ENCODE data around the gene MYPOP. TPM values are rescaled to one million over a fixed set of nuclear protein-coding genes. Genes with fewer than 3 reads are reported as not detected.

The MYPOP gene
- total RNA-seq, 2 experiments from 2014 or later: 5.2 to 15.6 TPM

- H3K9me2 ChIP-seq (ENCODE audit: insufficient read depth, low read length): no peaks in the 10 kb centered on the region
- no peak within 1 kb of the TSS for H2AFZ ChIP-seq (ENCODE audit: low read length)
- H3K4me3 ChIP-seq (ENCODE audit: low read depth, low read length, poor library complexity, severe bottlenecking): no peak within 1 kb of the TSS
- H3K4me2 ChIP-seq (ENCODE audit: low read length): no peak within 1 kb of the TSS
- no peaks in the 10 kb centered on the region for H3K36me3 ChIP-seq (ENCODE audit: insufficient read depth, low read length)
- TF ChIP-seq CTCF (conservative IDR thresholded peaks at IDR 0.05; ENCODE audit: low read length) (peak; percentile 63), EZH2phosphoT487 (IDR thresholded peaks at IDR 0.05; ENCODE audit: borderline replicate concordance, low read depth, low read length) (no peak)
- no peaks in the 10 kb centered on the region for H3K4me1 ChIP-seq (ENCODE audit: insufficient read depth, low read length, poor library complexity, severe bottlenecking)
- H3K9me3 ChIP-seq (ENCODE audit: low read length): no peaks in the 10 kb centered on the region
- intact Hi-C loops (cut with micrococcal nuclease; ENCODE audit: unreplicated experiment): no loop called here
- CTCF ChIA-PET (ENCODE audit: unreplicated experiment): no interaction called here
- H4K20me1 ChIP-seq (ENCODE audit: insufficient read depth, low read length): no peaks in the 10 kb centered on the region
- no peak within 1 kb of the TSS for H3K27ac ChIP-seq (ENCODE audit: low read depth, low read length, poor library complexity, severe bottlenecking)
- no peaks in the 10 kb centered on the region for H3K79me2 ChIP-seq (ENCODE audit: insufficient read depth, low read depth, low read length)
- BruUV-seq (replicated peaks): no TSS peak
- POLR2A ChIA-PET: no interaction called here
- peak; percentile 29 for DNase-seq (ENCODE audit: low spot score)
Observed at GRCh38 chr19:45913874-45914830, 11.7 kb upstream of the MYPOP start, which contains the start of gene NANOS2. TSS of gene NANOS2 (minus strand) at chr19:45914778. CDS start at chr19:45914693, 85 bp downstream.

GRCh38 chr19:45911291-45911690 lies 8.9 kb upstream of the MYPOP start:
- H4K20me1 ChIP-seq (ENCODE audit: insufficient read depth, low read length): no peaks in the 10 kb centered on the region
- H3K9me2 ChIP-seq (ENCODE audit: insufficient read depth, low read length): no peaks in the 10 kb centered on the region
- H3K36me3 ChIP-seq (ENCODE audit: insufficient read depth, low read length): no peaks in the 10 kb centered on the region
- H3K4me1 ChIP-seq (ENCODE audit: insufficient read depth, low read length, poor library complexity, severe bottlenecking): no peaks in the 10 kb centered on the region
- DNase-seq (ENCODE audit: low spot score): no peak
- intact Hi-C loops (cut with micrococcal nuclease; ENCODE audit: unreplicated experiment): no loop called here
- no peaks in the 10 kb centered on the region for H3K9me3 ChIP-seq (ENCODE audit: low read length)
- no peak overlapping the region for H3K4me3 ChIP-seq (ENCODE audit: low read depth, low read length, poor library complexity, severe bottlenecking)
- ChIA-PET CTCF (ENCODE audit: unreplicated experiment) (no interaction called here), POLR2A (no interaction called here)
- no peak overlapping the region for H3K4me2 ChIP-seq (ENCODE audit: low read length)
- TF ChIP-seq CTCF (conservative IDR thresholded peaks at IDR 0.05; ENCODE audit: low read length) (no peak), EZH2phosphoT487 (IDR thresholded peaks at IDR 0.05; ENCODE audit: borderline replicate concordance, low read depth, low read length) (no peak)
- no peak overlapping the region for H2AFZ ChIP-seq (ENCODE audit: low read length)
- no peaks in the 10 kb centered on the region for H3K79me2 ChIP-seq (ENCODE audit: insufficient read depth, low read depth, low read length)
- H3K27ac ChIP-seq (ENCODE audit: low read depth, low read length, poor library complexity, severe bottlenecking): no peak overlapping the region
- no TSS peak for BruUV-seq (replicated peaks)

GRCh38 chr19:45908956-45909355 lies 6.5 kb upstream of the MYPOP start:
- DNase-seq (ENCODE audit: low spot score): no peak
- Histone ChIP-seq H4K20me1 (ENCODE audit: insufficient read depth, low read length) (no peaks in the 10 kb centered on the region), H3K4me1 (ENCODE audit: insufficient read depth, low read length, poor library complexity, severe bottlenecking) (no peaks in the 10 kb centered on the region), H3K27ac (ENCODE audit: low read depth, low read length, poor library complexity, severe bottlenecking) (no peak overlapping the region), H3K36me3 (ENCODE audit: insufficient read depth, low read length) (no peaks in the 10 kb centered on the region), H3K4me2 (ENCODE audit: low read length) (no peak overlapping the region), H2AFZ (ENCODE audit: low read length) (no peak overlapping the region), H3K9me3 (ENCODE audit: low read length) (no peaks in the 10 kb centered on the region), H3K4me3 (ENCODE audit: low read depth, low read length, poor library complexity, severe bottlenecking) (no peak overlapping the region), H3K79me2 (ENCODE audit: insufficient read depth, low read depth, low read length) (no peaks in the 10 kb centered on the region), H3K9me2 (ENCODE audit: insufficient read depth, low read length) (no peaks in the 10 kb centered on the region)
- no TSS peak for BruUV-seq (replicated peaks)
- intact Hi-C loops (cut with micrococcal nuclease; ENCODE audit: unreplicated experiment): no loop called here
- CTCF ChIA-PET (ENCODE audit: unreplicated experiment): no interaction called here
- POLR2A ChIA-PET: interaction anchor here (0.5 kb wide), 1 partner anchor 1666 kb away, joined by 6 read pairs; no protein-coding TSS in a partner anchor
- no peak for TF ChIP-seq CTCF (conservative IDR thresholded peaks at IDR 0.05; ENCODE audit: low read length)
- no peak for TF ChIP-seq EZH2phosphoT487 (IDR thresholded peaks at IDR 0.05; ENCODE audit: borderline replicate concordance, low read depth, low read length)
